Liver (tissue), 9 donors: ENCODE results near the gene FEV. TPM values are rescaled to one million over a fixed set of nuclear protein-coding genes. Genes with fewer than 3 reads are reported as not detected.

Source experiments
- DNase-seq: peaks from one replicate; pipeline ENCODE4 v3.0.0-alpha.2; 2017; ENCODE audit warnings: low spot score
- H3K27ac ChIP-seq, 2 donors: one replicate each; pipeline ENCODE4 v1.7.0; 2013; ENCODE audit warnings: inconsistent platforms in 2 of 2, low read length in 2 of 2, control low read depth in 1 of 2, low read depth in 1 of 2, mild to moderate bottlenecking in 1 of 2
- H3K27me3 ChIP-seq, 4 donors: one replicate each; pipeline versions ENCODE4 v1.6.1 to v1.7.0; 2013; ENCODE audit warnings: low read length in 3 of 4, inconsistent platforms in 1 of 4, mild to moderate bottlenecking in 1 of 4, moderate library complexity in 1 of 4; ENCODE audit not compliant: control insufficient read depth in 4 of 4, insufficient read depth in 4 of 4
- H3K36me3 ChIP-seq, 4 donors: one replicate each; pipeline versions ENCODE4 v1.6.1 to v1.7.0; 2013; ENCODE audit warnings: low read length in 3 of 4, mild to moderate bottlenecking in 3 of 4, low read depth in 1 of 4, moderate library complexity in 1 of 4; ENCODE audit not compliant: control insufficient read depth in 4 of 4, insufficient read depth in 3 of 4
- H3K4me1 ChIP-seq, 4 donors: one replicate each; pipeline versions ENCODE4 v1.6.1 to v1.7.0; 2013; ENCODE audit warnings: low read length in 3 of 4, mild to moderate bottlenecking in 3 of 4, moderate library complexity in 1 of 4; ENCODE audit not compliant: control insufficient read depth in 4 of 4, insufficient read depth in 4 of 4
- H3K4me3 ChIP-seq, 3 donors: one replicate each; pipeline versions ENCODE4 v1.6.1 to v1.7.0; 2013; ENCODE audit warnings: low read length in 3 of 3, control low read depth in 1 of 3, low read depth in 1 of 3, mild to moderate bottlenecking in 1 of 3
- H3K9ac ChIP-seq, 2 donors: one replicate each; pipeline ENCODE4 v1.7.0; 2013; ENCODE audit warnings: low read length in 2 of 2, mild to moderate bottlenecking in 2 of 2, moderate library complexity in 2 of 2, control low read depth in 1 of 2, low read depth in 1 of 2
- H3K9me3 ChIP-seq, 4 donors: one replicate each; pipeline versions ENCODE4 v1.6.1 to v1.7.0; 2013; ENCODE audit warnings: low read length in 3 of 4; ENCODE audit not compliant: control insufficient read depth in 4 of 4
- EGR1 ChIP-seq, 2 donors: IDR thresholded peaks; 2 replicates each; pipeline ENCODE4 v1.6.1; 2016 to 2018; ENCODE audit warnings: antibody characterized with exemption in 2 of 2, low read depth in 2 of 2
- FOXA1 ChIP-seq: IDR thresholded peaks from 2 replicates; pipeline ENCODE4 v1.6.1; 2016; ENCODE audit warnings: antibody characterized with exemption
- FOXA2 ChIP-seq: IDR thresholded peaks from 2 replicates; pipeline ENCODE4 v1.6.1; 2016; ENCODE audit warnings: antibody characterized with exemption
- GABPA ChIP-seq, 2 donors: IDR thresholded peaks in 1 of 2; conservative IDR thresholded peaks in 1 of 2; 2 replicates each; pipeline ENCODE4 v1.6.1; 2016; ENCODE audit warnings: antibody characterized with exemption in 2 of 2, mild to moderate bottlenecking in 1 of 2, moderate library complexity in 1 of 2
- HNF4A ChIP-seq, 2 donors: conservative IDR thresholded peaks; 2 replicates each; pipeline ENCODE4 v1.6.1; 2016; ENCODE audit warnings: antibody characterized with exemption in 2 of 2, mild to moderate bottlenecking in 2 of 2
- HNF4G ChIP-seq: IDR thresholded peaks from 2 replicates; pipeline ENCODE4 v1.6.1; 2016; ENCODE audit warnings: antibody characterized with exemption
- JUND ChIP-seq, 2 donors: IDR thresholded peaks; 2 replicates each; pipeline ENCODE4 v1.6.1; 2016; ENCODE audit warnings: antibody characterized with exemption in 2 of 2
- NR2F2 ChIP-seq: IDR thresholded peaks from 2 replicates; pipeline ENCODE4 v1.6.1; 2016; ENCODE audit warnings: antibody characterized with exemption
- RAD21 ChIP-seq, 2 donors: IDR thresholded peaks; 2 replicates each; pipeline ENCODE4 v1.6.1; 2016; ENCODE audit warnings: antibody characterized with exemption in 2 of 2, mild to moderate bottlenecking in 2 of 2
- REST ChIP-seq: IDR thresholded peaks from 2 replicates; pipeline ENCODE4 v1.6.1; 2016; ENCODE audit warnings: antibody characterized with exemption, mild to moderate bottlenecking
- RXRA ChIP-seq, 2 donors: IDR thresholded peaks; 2 replicates each; pipeline ENCODE4 v1.6.1; 2017 to 2018; ENCODE audit warnings: antibody characterized with exemption in 2 of 2, mild to moderate bottlenecking in 1 of 2
- SP1 ChIP-seq: IDR thresholded peaks from 2 replicates; pipeline ENCODE4 v1.6.1; 2018; ENCODE audit warnings: antibody characterized with exemption, mild to moderate bottlenecking
- TAF1 ChIP-seq: conservative IDR thresholded peaks from 2 replicates; pipeline ENCODE4 v1.6.1; 2016; ENCODE audit warnings: antibody characterized with exemption, mild to moderate bottlenecking
- YY1 ChIP-seq: IDR thresholded peaks from 2 replicates; pipeline ENCODE4 v1.6.1; 2016; ENCODE audit warnings: antibody characterized with exemption, mild to moderate bottlenecking
- WGBS: extraction: QIAGEN DNeasy Blood & Tissue Kit; methylation state at CpG from one replicate; pipeline ENCODE4 v1.1.7; 2013; 5-methylcytosine and 5-hydroxymethylcytosine counted together
- polyA plus RNA-seq, 2 donors: library from polyadenylated mRNA; stranded (reverse) in 1 of 2; unstranded in 1 of 2; fragments of 200-250 nt in 1 of 2; fragments of >200 nt in 1 of 2; fragmentation: Nextera tagmentation in 1 of 2; extraction: Ambion mirVana in 1 of 2; gene quantifications; one replicate each; pipeline versions ENCODE4 v1.2.1 to v1.2.3, GENCODE V29; 2013 to 2015
- total RNA-seq, 2 donors: library from RNA; depleted of rRNA; stranded (reverse); fragments of >200 nt; gene quantifications; one replicate each; pipeline ENCODE4 v1.2.3, GENCODE V29; 2014
- TF ChIP-seq, protein P1 (sequence below): IDR thresholded peaks from 2 replicates; pipeline ENCODE4 v1.6.1; 2016; ENCODE audit warnings: antibody characterized with exemption
- TF ChIP-seq, protein P2 (sequence below): IDR thresholded peaks from 2 replicates; pipeline ENCODE4 v1.6.1; 2016; ENCODE audit warnings: antibody characterized with exemption
- TF ChIP-seq, protein P3 (sequence below): IDR thresholded peaks from 2 replicates; pipeline ENCODE4 v1.6.1; 2016; ENCODE audit warnings: antibody characterized with exemption
- TF ChIP-seq, protein P4 (sequence below): fragments of 150-350 bp; IDR thresholded peaks from 2 replicates; pipeline ENCODE4 v1.5.1; 2017; ENCODE audit warnings: improper control_type of control experiment, low read depth, low read length; ENCODE audit not compliant: missing input control
- donor health status: healthy.
- donor health status: healthy.
- donor health status: healthy.
- donor health status: healthy.
- donor health status: healthy.

FEV gene
- total and polyA plus RNA-seq, 4 donors: not detected

GRCh38 chr2:218985325-218986091 is 524 bp upstream of the FEV start:
- H3K4me1 ChIP-seq: peaks cover 5 to 24% (median 13%) of the 10 kb centered on the region in 4 donors
- TF ChIP-seq JUND (IDR thresholded peaks at IDR 0.05) (no peak), FOXA1 (no peak)
- H3K36me3 ChIP-seq: no peaks in the 10 kb centered on the region
- DNase-seq: no peak
- H3K9me3 ChIP-seq: no peaks in the 10 kb centered on the region
- no peak overlapping the region for H3K4me3 ChIP-seq
- WGBS: 7% methylated on average over 49 of the region's 49 CpGs
- H3K9ac ChIP-seq: no peak overlapping the region
- peaks cover 7 to 35% (median 21%) of the 10 kb centered on the region in 4 donors for H3K27me3 ChIP-seq
- no peak overlapping the region for H3K27ac ChIP-seq

- H3K9ac ChIP-seq: no peak overlapping the region
- no peaks in the 10 kb centered on the region for H3K36me3 ChIP-seq
- peaks cover 5 to 30% (median 16%) of the 10 kb centered on the region in 4 donors for H3K4me1 ChIP-seq
- no peak overlapping the region for H3K4me3 ChIP-seq
- no peak for DNase-seq
- peaks cover 7 to 30% (median 18%) of the 10 kb centered on the region in 4 donors for H3K27me3 ChIP-seq
- WGBS: 3% methylated on average over 50 of the region's 50 CpGs
- TF ChIP-seq, protein P1, sequence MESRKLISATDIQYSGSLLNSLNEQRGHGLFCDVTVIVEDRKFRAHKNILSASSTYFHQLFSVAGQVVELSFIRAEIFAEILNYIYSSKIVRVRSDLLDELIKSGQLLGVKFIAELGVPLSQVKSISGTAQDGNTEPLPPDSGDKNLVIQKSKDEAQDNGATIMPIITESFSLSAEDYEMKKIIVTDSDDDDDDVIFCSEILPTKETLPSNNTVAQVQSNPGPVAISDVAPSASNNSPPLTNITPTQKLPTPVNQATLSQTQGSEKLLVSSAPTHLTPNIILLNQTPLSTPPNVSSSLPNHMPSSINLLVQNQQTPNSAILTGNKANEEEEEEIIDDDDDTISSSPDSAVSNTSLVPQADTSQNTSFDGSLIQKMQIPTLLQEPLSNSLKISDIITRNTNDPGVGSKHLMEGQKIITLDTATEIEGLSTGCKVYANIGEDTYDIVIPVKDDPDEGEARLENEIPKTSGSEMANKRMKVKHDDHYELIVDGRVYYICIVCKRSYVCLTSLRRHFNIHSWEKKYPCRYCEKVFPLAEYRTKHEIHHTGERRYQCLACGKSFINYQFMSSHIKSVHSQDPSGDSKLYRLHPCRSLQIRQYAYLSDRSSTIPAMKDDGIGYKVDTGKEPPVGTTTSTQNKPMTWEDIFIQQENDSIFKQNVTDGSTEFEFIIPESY: no peak
- TF ChIP-seq RAD21 (IDR thresholded peaks at IDR 0.05) (no peak), RXRA (IDR thresholded peaks at IDR 0.05) (no peak), GABPA (IDR thresholded peaks at IDR 0.05 in 1 of 2, conservative IDR thresholded peaks at IDR 0.05 in 1 of 2) (no peak), JUND (IDR thresholded peaks at IDR 0.05) (no peak), FOXA2 (no peak), NR2F2 (no peak), REST (no peak), HNF4G (no peak), HNF4A (conservative IDR thresholded peaks at IDR 0.05) (no peak), TAF1 (no peak), YY1 (no peak), FOXA1 (no peak), EGR1 (IDR thresholded peaks at IDR 0.05; ENCODE audit: low read depth in 2 of 2) (no peak), SP1 (no peak)
- TF ChIP-seq, protein P2, sequence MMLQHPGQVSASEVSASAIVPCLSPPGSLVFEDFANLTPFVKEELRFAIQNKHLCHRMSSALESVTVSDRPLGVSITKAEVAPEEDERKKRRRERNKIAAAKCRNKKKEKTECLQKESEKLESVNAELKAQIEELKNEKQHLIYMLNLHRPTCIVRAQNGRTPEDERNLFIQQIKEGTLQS: no peak
- TF ChIP-seq, protein P3, sequence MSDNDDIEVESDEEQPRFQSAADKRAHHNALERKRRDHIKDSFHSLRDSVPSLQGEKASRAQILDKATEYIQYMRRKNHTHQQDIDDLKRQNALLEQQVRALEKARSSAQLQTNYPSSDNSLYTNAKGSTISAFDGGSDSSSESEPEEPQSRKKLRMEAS: no peak
- TF ChIP-seq, protein P4, sequence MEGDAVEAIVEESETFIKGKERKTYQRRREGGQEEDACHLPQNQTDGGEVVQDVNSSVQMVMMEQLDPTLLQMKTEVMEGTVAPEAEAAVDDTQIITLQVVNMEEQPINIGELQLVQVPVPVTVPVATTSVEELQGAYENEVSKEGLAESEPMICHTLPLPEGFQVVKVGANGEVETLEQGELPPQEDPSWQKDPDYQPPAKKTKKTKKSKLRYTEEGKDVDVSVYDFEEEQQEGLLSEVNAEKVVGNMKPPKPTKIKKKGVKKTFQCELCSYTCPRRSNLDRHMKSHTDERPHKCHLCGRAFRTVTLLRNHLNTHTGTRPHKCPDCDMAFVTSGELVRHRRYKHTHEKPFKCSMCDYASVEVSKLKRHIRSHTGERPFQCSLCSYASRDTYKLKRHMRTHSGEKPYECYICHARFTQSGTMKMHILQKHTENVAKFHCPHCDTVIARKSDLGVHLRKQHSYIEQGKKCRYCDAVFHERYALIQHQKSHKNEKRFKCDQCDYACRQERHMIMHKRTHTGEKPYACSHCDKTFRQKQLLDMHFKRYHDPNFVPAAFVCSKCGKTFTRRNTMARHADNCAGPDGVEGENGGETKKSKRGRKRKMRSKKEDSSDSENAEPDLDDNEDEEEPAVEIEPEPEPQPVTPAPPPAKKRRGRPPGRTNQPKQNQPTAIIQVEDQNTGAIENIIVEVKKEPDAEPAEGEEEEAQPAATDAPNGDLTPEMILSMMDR: no peak
- no peak overlapping the region for H3K27ac ChIP-seq
- no peaks in the 10 kb centered on the region for H3K9me3 ChIP-seq
These were observed 554 bp downstream of the FEV start for GRCh38 chr2:218984239-218985020.
